GM18499 (cell line): ENCODE results near the gene PCDHA2.
"Not testable (repeated sequence)": the region's sequence is repeated elsewhere in the genome, so short reads cannot be mapped to it uniquely, and the experiment has no call there.

Source experiments
- ATAC-seq: cut with Tn5 transposase; IDR thresholded peaks from one replicate; pipeline ENCODE4 v1.9.1; 2021; ENCODE audit warnings: moderate number of reproducible peaks; ENCODE audit not compliant: insufficient read depth, unreplicated experiment

PCDHA2 gene

GRCh38 chr5:140794595-140795258 lies at the start of gene PCDHA2:
PCDHA2 (plus strand) TSS chr5:140794852.
- ATAC-seq = no peak

- ATAC-seq = no peak
Observed at GRCh38 chr5:140753561-140753960, 41.1 kb upstream of the PCDHA2 start.

- no peak for ATAC-seq
Observed at GRCh38 chr5:140764177-140764973, 30.3 kb upstream of the PCDHA2 start.

- no peak for ATAC-seq
Observed at GRCh38 chr5:140767444-140767843, 27.2 kb upstream of the PCDHA2 start.

- ATAC-seq = no peak
Observed at GRCh38 chr5:140780512-140780911, 14.1 kb upstream of the PCDHA2 start.

GRCh38 chr5:140785905-140786686 lies 8.6 kb upstream of the PCDHA2 start, which contains the start of gene PCDHA1:
PCDHA1 (plus strand) TSS chr5:140786140.
- no peak for ATAC-seq

- ATAC-seq = not testable (repeated sequence)
Observed at GRCh38 chr5:140787422-140787821, 7.2 kb upstream of the PCDHA2 start.

GRCh38 chr5:140787849-140788504 lies 6.7 kb upstream of the PCDHA2 start:
- not testable (repeated sequence) for ATAC-seq

GRCh38 chr5:140791089-140791488 lies 3.6 kb upstream of the PCDHA2 start:
- ATAC-seq = no peak

- no peak for ATAC-seq
Observed at GRCh38 chr5:140795259-140795641, 598 bp downstream of the PCDHA2 start.

GRCh38 chr5:140796072-140796717 lies 1.5 kb downstream of the PCDHA2 start:
- not testable (repeated sequence) for ATAC-seq

- no peak for ATAC-seq
Observed at GRCh38 chr5:140796718-140797095, 2.1 kb downstream of the PCDHA2 start.

GRCh38 chr5:140800816-140801493 lies 6.3 kb downstream of the PCDHA2 start, which contains the start of gene PCDHA3:
PCDHA3 (plus strand) TSS chr5:140801057.
- no peak for ATAC-seq

GRCh38 chr5:140801494-140801841 lies 6.8 kb downstream of the PCDHA2 start:
- ATAC-seq = no peak

GRCh38 chr5:140802381-140802780 lies 7.7 kb downstream of the PCDHA2 start:
- ATAC-seq = not testable (repeated sequence)

GRCh38 chr5:140802781-140803271 lies 8.2 kb downstream of the PCDHA2 start:
- ATAC-seq = no peak

- no peak for ATAC-seq
Observed at GRCh38 chr5:140806834-140807775, 12.5 kb downstream of the PCDHA2 start, which contains the start of gene PCDHA4. PCDHA4 (plus strand) TSS chr5:140807068.
